ENCODE measurements around the gene SOWAHA. TPM values are rescaled to one million over a fixed set of nuclear protein-coding genes. Genes with fewer than 3 reads are reported as not detected.
"Not testable (repeated sequence)": the region's sequence is repeated elsewhere in the genome, so short reads cannot be mapped to it uniquely, and the experiment has no call there.

Gene SOWAHA
- total RNA-seq, 1 experiment from 2014 or later = 0.39 TPM

- H3K9ac ChIP-seq (ENCODE audit: low read length); H3K79me2 ChIP-seq (ENCODE audit: insufficient read depth, low read length); H3K9me3 ChIP-seq (ENCODE audit: control insufficient read depth in 1 of 2, insufficient read depth in 1 of 2, low read depth in 1 of 2, low read length in 2 of 2); H3K36me3 ChIP-seq (ENCODE audit: control insufficient read depth in 1 of 2, insufficient read depth in 2 of 2, low read length in 2 of 2); H4K20me1 ChIP-seq (ENCODE audit: insufficient read depth); intact Hi-C loops (cut with micrococcal nuclease); H3K9me2 ChIP-seq (ENCODE audit: insufficient read depth); ATAC-seq; RAD21 ChIA-PET (ENCODE audit: low non-redundant PET in 1 of 2, low total read pairs in 2 of 2, uncharacterized antibody in 2 of 2, unreplicated experiment in 2 of 2); H3K4me1 ChIP-seq (ENCODE audit: control insufficient read depth in 1 of 2, insufficient read depth in 2 of 2, low read length in 2 of 2); H3K27ac ChIP-seq (ENCODE audit: low read depth, low read length); POLR2A ChIA-PET; H3K27me3 ChIP-seq (ENCODE audit: insufficient read depth, low read length); BruUV-seq (replicated peaks); H2AFZ ChIP-seq (ENCODE audit: low read depth, low read length, poor library complexity, severe bottlenecking); H3K4me2 ChIP-seq (ENCODE audit: low read length); CTCF ChIA-PET; H3K4me3 ChIP-seq (replicated peaks in 1 of 2; ENCODE audit: low read depth in 1 of 2, low read length in 2 of 2); DNase-seq (ENCODE audit: low read depth, low spot score): not testable (repeated sequence)
Observed at GRCh38 chr5:132805872-132806271, 7.2 kb upstream of the SOWAHA start.

- POLR2A ChIA-PET; ATAC-seq; H3K27me3 ChIP-seq (ENCODE audit: insufficient read depth, low read length); BruUV-seq (replicated peaks); DNase-seq (ENCODE audit: low read depth, low spot score); H3K36me3 ChIP-seq (ENCODE audit: control insufficient read depth in 1 of 2, insufficient read depth in 2 of 2, low read length in 2 of 2); H3K79me2 ChIP-seq (ENCODE audit: insufficient read depth, low read length); H3K4me3 ChIP-seq (replicated peaks in 1 of 2; ENCODE audit: low read depth in 1 of 2, low read length in 2 of 2); H3K4me1 ChIP-seq (ENCODE audit: control insufficient read depth in 1 of 2, insufficient read depth in 2 of 2, low read length in 2 of 2); H4K20me1 ChIP-seq (ENCODE audit: insufficient read depth); intact Hi-C loops (cut with micrococcal nuclease); H3K9me2 ChIP-seq (ENCODE audit: insufficient read depth); H3K9me3 ChIP-seq (ENCODE audit: control insufficient read depth in 1 of 2, insufficient read depth in 1 of 2, low read depth in 1 of 2, low read length in 2 of 2): not testable (repeated sequence)
- ChIA-PET CTCF (interaction anchor here (0.5 to 5.8 kb wide), 15 partner anchors 9 to 437 kb away, joined by 3 to 69 read pairs (median 5); partner anchors contain the start of genes CCNI2, KIF3A, SHROOM1 and SLC22A5), RAD21 (ENCODE audit: low non-redundant PET in 1 of 2, low total read pairs in 2 of 2, uncharacterized antibody in 2 of 2, unreplicated experiment in 2 of 2) (interaction anchor here (1.1 to 1.4 kb wide), 2 partner anchors 13 kb away, joined by 4 to 8 read pairs; no protein-coding TSS in a partner anchor)
- Histone ChIP-seq H2AFZ (ENCODE audit: low read depth, low read length, poor library complexity, severe bottlenecking) (peak overlapping the region; percentile 95), H3K9ac (ENCODE audit: low read length) (0 out of 2 replicates have a peak overlapping the region, but pooled peaks have one; percentile 16), H3K27ac (ENCODE audit: low read depth, low read length) (peak overlapping the region; percentile 18; the same call in 1 of the 2 replicates), H3K4me2 (ENCODE audit: low read length) (peak overlapping the region; percentile 60)
Observed at GRCh38 chr5:132806804-132807162, 6.3 kb upstream of the SOWAHA start.

Data from HCT116 (cell line).